ENCODE data around the gene LDLRAD3.

The LDLRAD3 gene

DNA sequence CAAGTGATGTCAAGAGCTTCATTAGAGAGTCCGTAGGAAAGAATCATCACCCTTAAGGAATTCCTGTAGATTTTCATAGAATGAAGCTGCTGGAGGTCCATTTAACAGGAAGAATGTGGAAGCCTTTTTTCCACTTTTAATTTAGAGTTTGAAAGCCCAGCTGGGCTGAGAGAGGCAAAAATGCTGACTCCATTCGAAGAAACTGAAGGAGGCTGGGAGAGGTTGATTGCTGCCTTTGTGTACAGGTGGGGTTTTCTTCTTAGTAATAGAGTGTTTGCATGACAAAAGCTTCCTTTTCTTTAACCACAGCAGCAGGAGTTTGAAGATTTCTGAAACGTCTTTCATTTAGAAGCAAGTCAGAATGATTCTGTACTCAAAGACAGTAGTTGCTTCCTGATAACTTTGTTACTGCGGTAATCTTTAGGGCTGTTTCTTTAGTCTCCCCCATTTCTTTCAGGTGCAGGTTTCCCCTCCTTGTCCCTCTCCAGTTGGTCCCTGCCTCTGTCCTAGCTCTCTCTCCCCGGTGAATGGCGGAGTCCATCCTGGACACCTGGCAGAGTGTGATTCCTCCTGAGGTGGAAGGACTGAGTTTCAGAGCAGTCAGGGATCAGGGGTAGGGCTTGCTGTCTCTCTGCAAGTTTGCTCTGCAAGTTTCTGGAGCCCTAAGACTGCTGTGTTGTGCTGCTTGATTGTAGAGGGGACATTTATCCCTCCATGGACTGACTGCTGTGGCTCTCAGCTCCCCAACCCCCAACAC, 166.2 kb downstream of the LDLRAD3 start:
- peak; percentile 32 for DNase-seq

DNA sequence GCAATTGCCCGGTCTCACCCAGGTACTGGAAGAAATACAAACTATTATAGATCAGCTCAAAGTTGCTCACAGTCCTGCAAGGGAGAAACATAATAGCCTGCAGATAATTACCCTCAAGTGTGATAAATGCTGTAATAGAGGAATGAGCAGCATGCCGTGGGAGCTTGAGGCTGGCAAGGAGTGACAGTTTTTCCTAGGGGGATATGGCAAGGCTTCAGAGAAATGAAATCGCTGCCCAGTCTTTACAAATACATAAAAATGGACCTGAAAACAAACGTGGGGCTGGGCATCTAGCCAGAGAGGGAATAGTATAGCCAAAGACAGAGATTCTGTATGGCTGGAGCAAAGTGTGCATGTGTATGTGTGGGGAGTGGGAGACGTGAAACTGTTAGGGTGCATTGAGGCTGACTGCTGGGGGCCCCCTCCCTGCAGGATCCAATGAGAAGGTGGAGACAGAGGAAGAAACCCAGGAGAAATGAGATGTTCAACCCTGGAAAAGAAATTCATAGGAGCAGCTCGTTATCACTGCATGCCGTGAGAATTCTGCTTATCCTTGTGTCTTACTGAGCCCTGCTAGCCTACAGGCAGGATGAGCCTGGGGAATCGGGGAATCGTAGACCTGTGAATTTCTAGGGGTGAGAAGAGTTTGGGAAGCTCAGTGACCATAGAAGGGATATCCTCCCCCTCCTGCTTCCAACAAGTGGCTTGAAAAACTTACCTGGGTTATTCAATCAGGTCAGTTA, 167.0 kb downstream of the LDLRAD3 start:
- DNase-seq: no peak

- no peak for DNase-seq
Measured at GRCh38 chr11:36114095-36114494, 170.2 kb downstream of the LDLRAD3 start.

GRCh38 chr11:36115378-36115801, 171.5 kb downstream of the LDLRAD3 start:
- no peak for DNase-seq

DNA sequence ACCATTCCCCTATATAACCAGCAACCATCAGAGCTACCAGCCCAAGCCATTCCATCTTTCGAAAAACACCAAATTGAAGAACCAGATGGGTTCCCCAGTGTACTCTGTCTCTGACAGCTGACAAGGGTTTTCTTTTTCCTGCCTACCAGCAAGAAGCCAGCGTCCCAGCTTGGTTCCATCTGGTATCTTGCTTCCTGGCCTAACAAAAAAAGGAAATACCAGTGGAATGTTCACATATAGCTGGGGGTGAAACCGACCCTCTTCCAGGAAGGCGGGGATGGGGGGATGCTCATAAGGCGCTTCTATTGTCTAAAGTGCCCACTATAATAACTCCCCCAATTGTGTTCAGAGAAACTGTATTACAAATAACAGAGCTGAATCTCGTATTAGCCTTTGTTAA, 172.3 kb downstream of the LDLRAD3 start:
- DNase-seq: no peak

DNA sequence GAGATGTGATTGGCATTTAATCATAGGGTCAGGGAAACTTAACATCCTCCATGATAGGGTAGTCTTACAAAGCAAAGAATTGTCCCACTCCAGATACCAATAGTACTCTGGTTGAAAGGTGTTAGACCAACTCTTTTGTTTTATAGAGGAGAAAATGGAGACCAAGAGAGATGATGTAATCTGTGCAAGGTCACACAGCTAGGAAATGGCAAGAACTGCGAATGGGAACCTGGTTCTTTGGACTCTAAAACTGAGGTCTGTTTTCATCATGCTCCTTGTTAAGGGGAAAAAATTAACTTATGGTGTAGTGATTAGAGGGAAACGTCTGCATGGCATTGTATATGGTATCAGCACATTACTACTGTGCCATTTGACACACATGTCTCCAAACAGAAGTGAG, 174.2 kb downstream of the LDLRAD3 start:
- no peak for DNase-seq

GRCh38 chr11:36119300-36119699, 175.4 kb downstream of the LDLRAD3 start:
- DNase-seq: no peak

DNA sequence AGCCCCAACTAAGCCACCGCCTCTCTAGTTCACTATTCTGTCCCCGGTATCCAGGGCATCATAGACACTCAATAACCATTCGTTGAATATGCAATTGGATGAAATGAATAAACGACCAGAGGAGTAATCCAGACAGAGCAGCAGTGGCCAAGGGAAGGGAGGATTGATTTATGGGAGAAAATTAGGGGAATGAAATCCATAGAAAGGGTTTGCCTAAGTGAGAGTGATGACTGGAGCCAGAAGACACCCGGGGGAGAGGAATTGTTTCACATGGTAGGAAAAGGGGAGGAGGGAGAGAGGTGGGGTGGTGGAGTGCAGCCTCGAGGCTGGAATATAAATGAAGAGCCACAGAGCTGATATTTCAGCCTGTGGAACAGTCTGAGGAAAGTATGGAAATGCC, 177.2 kb downstream of the LDLRAD3 start:
- DNase-seq: no peak

DNA sequence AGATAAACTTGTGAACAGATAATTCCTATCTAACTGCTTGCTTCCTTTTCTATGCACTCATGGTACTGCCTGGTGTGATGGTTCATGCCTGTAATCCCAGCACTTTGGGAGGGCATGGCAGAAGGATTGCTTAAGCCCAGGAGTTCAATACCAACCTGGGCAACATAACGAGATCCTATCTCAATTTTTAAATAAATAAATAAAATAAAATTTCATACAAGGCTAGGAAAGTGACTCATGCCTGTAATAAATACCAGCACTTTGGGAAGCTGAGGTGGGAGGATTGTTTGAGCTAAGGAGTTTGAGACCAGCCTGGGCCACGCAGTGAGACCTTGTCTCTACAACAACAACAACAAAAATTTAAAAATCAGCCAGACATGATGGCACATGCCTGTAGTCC, 178.8 kb downstream of the LDLRAD3 start:
- no peak for DNase-seq

- no peak for DNase-seq
Measured at GRCh38 chr11:36123336-36124101, 179.7 kb downstream of the LDLRAD3 start.

DNA sequence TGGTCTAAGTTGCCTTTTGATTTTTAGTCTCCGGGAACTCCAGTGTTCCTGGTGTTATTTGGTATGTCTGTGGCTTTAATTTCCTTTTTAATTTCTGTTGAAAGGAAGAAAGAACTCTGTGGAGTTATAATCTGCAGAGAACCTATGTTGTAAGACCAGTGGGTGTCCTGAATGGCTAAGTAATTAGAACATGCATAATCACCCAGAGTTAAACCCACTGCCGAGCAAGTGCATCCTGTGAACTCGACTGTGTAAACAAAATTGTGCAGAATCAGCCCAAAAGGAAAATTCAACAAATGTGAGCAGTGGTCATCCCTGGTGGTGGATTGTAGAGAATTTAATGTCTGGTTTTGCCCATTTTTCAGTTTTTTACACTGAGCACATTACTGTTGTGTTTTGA, 182.8 kb downstream of the LDLRAD3 start:
- DNase-seq: no peak

GRCh38 chr11:36127550-36127949, 183.7 kb downstream of the LDLRAD3 start:
- no peak for DNase-seq

DNA sequence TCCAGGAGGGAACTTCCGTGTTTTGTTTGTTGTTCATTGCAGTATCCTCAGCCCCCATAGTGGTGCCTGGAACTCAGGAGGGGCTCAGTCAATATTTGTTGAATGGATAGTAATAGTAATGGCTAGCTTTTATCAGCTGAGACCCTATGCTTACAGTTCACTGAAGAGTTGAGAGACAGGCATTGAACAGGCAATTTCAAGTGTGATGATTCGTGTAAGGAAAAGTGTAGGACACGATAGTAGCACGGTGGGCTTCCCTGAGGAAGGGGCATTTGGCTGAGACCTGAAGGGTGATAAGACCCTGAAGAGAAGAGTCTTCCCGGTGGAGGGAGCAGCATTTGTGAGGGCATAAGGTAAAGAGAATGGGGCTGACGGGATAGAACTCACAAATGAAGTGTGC, 186.1 kb downstream of the LDLRAD3 start:
- no peak for DNase-seq

DNA sequence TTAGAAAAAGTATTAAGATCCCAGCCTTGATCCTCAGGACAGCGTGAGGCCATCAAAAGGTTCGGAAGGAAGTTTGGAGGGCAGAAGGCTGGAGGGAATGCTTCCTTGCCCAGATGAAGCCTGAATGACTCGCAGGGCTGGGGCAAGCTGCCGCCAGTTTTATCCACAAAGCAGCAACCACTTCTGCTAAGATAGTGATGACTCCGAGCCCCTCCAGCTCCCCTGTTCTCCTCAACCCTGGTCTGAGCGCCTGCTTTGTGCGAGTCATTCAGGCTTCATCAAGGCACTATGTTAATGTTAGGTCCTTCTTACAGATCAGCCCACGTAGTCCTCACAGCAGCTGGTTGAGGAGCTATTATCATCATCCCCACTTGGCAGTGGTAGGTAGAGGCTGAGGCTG, 186.5 kb downstream of the LDLRAD3 start:
- no peak for DNase-seq

- peak; percentile 19 for DNase-seq
Measured at GRCh38 chr11:36131721-36132397, 188.0 kb downstream of the LDLRAD3 start.

- DNase-seq: no peak
Measured at GRCh38 chr11:36132940-36133339, 189.1 kb downstream of the LDLRAD3 start.

- no peak for DNase-seq
Measured at GRCh38 chr11:36135076-36135475, 191.2 kb downstream of the LDLRAD3 start.

DNA sequence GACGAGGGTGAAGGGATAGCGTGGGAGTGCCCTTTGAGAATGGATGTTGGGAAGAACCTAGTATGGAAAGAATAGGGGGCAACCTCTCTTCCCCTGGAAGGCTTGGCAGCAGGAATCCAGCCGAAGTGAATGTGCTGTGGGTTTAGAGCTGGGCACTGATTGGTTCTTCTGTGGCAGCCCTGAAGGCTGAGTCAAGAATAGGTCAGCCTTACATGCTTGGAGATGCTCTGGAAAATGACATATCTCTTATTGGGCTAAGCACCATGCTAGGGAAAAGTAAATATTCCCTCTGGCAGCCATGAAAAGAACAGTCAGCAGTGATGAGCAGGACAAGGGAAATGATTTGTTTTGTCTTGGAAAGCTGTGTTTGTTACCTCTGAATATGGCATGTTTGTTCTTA, 195.9 kb downstream of the LDLRAD3 start:
- DNase-seq: no peak

GRCh38 chr11:36141196-36141953, 197.5 kb downstream of the LDLRAD3 start:
- no peak for DNase-seq

DNA sequence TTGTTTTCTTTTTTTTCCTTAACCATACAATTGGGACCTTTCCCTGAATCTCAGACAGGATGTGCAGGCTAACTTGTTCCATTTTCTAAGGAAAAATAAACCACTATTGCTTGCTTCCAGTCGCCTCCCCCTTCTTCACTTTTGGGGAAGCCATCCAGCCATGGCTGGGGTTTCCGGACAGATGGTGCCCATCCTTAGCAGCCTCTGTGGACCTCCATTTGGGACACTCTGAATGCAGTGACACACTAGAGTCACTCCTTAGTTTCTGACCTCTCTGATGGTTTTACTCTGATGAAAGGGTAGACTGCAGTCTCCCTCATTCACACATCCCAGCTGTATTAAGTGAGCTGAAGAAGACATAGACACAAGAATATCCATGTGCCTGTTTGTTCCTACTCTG, 198.1 kb downstream of the LDLRAD3 start:
- DNase-seq: no peak

DNA sequence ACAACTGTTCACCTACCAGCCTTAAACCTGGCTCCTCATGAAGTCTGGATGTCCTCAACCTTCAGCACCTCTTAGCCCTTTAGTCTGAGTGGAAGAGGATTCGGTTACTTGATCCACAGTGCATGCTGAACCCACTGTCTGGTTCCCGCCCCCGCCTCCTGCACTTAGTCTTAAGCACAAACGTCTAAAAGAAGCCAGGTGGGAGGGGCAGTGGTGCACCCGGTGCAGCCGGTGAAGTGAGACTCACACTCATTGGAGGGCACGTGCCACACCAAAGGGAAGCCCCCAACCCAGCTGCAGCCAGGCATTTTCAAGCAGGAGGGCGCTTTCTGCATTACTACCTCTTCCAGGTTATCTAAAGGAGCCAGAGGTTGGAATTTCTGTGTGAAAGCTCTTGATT, 198.6 kb downstream of the LDLRAD3 start:
- no peak for DNase-seq

- no peak for DNase-seq
Measured at GRCh38 chr11:36142879-36143278, 199.0 kb downstream of the LDLRAD3 start.
